Prostate gland (tissue), 2 donors: Measurements from ENCODE around the gene RRP36. TPM values are rescaled to one million over a fixed set of nuclear protein-coding genes. Genes with fewer than 3 reads are reported as not detected.

Source experiments
- DNase-seq: peaks from one replicate; pipeline ENCODE4 v3.0.0-alpha.2; 2019; ENCODE audit warnings: low spot score
- H3K27ac ChIP-seq, 2 donors: fragments of 200-600 bp; sonication (generic); 2 replicates each; pipeline ENCODE4 v1.5.1; 2017 to 2019
- H3K27me3 ChIP-seq: fragments of 200-600 bp; sonication (generic); replicated peaks from 2 replicates; pipeline ENCODE4 v1.5.1; 2019; ENCODE audit not compliant: insufficient read depth
- H3K36me3 ChIP-seq, 2 donors: fragments of 200-600 bp; sonication (generic); 1 replicate in 1 of 2; 2 replicates in 1 of 2; pipeline versions ENCODE4 v1.5.1 to v1.8.1; 2017 to 2019
- H3K4me1 ChIP-seq: fragments of 200-600 bp; sonication (generic); replicated peaks from 2 replicates; pipeline ENCODE4 v1.5.1; 2019
- H3K4me3 ChIP-seq, 2 donors: fragments of 200-600 bp; sonication (generic); 2 replicates each; pipeline ENCODE4 v1.5.1; 2017 to 2019
- H3K9me3 ChIP-seq: fragments of 200-600 bp; sonication (generic); 2 replicates; pipeline ENCODE4 v1.5.1; 2017
- POLR2A ChIP-seq: fragments of 450-650 bp; IDR thresholded peaks from one replicate; pipeline ENCODE4 v1.6.1; 2016; ENCODE audit warnings: antibody characterized with exemption, mild to moderate bottlenecking
- POLR2AphosphoS5 ChIP-seq: sonication (generic); formaldehyde crosslinking; IDR thresholded peaks from one replicate; pipeline ENCODE4 v1.6.1; 2017; ENCODE audit warnings: antibody characterized with exemption
- WGBS: methylation state at CpG from one replicate; pipeline ENCODE4 v1.1.5; 2018; 5-methylcytosine and 5-hydroxymethylcytosine counted together
- intact Hi-C: fragments of 100-400 bp; cut with DNase I; formaldehyde crosslinking; loops from one replicate; pipeline ENCODE4 v1.14.2; 2022
- total RNA-seq, 2 donors: library from RNA; depleted of rRNA; stranded (reverse); fragments of >200 nt; gene quantifications; one replicate each; pipeline ENCODE4 v1.1.0, GENCODE V29; 2016
- TF ChIP-seq, protein P1 (sequence below), 4 experiments: fragments of 200-600 bp in 2 of 4; fragments of 450-650 bp in 2 of 4; sonication (generic) in 2 of 4; IDR thresholded peaks; 1 replicate in 3 of 4; 2 replicates in 1 of 4; pipeline ENCODE4 v1.5.1; 2016 to 2019; ENCODE audit warnings: antibody characterized with exemption in 4 of 4, mild to moderate bottlenecking in 2 of 4, moderate library complexity in 2 of 4

RRP36 gene
- total RNA-seq, 2 donors from 2014 or later = 45.1 to 50.8 TPM

DNA sequence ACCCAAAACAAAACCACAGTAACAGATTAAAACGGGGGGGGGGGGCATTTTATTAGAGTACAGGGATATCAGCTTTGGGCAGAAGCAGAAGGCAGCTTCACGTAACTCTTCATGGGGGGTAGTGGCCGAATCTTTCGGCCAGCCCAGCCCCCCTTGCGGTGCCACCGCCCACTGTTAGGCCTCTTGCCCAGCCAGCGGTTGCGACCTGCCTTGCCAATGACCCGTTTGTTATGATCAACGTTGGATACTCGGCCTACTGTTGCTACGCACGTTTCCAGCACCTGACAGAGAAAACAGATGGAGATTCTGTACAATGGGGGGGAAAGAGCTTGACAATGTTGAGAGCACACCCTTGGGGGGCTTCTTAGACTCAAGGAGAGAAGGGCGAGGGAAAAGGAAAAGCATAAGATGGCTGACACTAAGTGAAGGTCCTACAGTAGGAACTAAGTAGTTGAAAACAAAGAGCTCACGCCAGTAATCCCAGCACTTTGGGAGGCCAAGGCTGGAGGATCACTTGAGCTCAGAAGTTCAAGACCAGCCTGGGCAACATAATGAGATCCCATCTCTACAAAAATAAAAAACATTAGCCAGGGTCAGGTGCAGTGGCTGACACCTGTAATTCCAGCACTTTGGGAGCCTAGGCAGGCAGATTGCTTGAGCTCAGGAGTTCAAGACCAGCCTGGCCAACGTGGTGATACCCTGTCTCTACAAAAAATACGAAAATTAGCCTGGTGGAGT, 33.0 kb downstream of the RRP36 start:
- intact Hi-C loops = no loop called here
- Histone ChIP-seq H3K9me3 (no peaks in the 10 kb centered on the region), H3K36me3 (peaks cover 0 to 6% of the 10 kb centered on the region in 2 donors), H3K27me3 (no peaks in the 10 kb centered on the region), H3K4me3 (peak overlapping the region; percentile 57 to 69), H3K4me1 (peaks cover 17% of the 10 kb centered on the region), H3K27ac (peak overlapping the region; percentile 80 to 86)
- TF ChIP-seq POLR2A (no peak), POLR2AphosphoS5 (no peak)
- TF ChIP-seq, protein P1, sequence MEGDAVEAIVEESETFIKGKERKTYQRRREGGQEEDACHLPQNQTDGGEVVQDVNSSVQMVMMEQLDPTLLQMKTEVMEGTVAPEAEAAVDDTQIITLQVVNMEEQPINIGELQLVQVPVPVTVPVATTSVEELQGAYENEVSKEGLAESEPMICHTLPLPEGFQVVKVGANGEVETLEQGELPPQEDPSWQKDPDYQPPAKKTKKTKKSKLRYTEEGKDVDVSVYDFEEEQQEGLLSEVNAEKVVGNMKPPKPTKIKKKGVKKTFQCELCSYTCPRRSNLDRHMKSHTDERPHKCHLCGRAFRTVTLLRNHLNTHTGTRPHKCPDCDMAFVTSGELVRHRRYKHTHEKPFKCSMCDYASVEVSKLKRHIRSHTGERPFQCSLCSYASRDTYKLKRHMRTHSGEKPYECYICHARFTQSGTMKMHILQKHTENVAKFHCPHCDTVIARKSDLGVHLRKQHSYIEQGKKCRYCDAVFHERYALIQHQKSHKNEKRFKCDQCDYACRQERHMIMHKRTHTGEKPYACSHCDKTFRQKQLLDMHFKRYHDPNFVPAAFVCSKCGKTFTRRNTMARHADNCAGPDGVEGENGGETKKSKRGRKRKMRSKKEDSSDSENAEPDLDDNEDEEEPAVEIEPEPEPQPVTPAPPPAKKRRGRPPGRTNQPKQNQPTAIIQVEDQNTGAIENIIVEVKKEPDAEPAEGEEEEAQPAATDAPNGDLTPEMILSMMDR (IDR thresholded peaks at IDR 0.05) = no peak
- no peak for DNase-seq
- WGBS = 60% methylated on average over 17 of the region's 17 CpGs

DNA sequence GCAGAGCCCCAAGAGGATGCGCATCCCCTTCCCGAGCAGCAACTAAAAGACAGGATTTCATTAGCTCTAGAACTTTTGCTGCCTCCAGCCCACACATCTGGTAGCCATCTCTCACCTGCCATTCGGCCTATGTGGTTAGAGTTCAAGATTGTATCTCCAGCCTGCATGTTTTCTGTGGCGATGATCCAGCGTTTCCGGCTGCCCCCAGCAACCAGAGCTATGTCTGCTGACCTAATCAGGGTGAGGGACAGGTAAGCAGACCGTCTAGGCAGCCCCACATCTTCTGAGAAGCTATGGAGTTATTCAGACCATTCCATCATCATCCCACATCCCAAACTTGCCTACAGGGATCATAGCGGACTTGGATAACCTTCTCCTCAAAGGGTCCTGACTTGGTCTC, 34.5 kb downstream of the RRP36 start:
- Histone ChIP-seq H3K4me1 (peaks cover 22% of the 10 kb centered on the region), H3K4me3 (no peak overlapping the region), H3K36me3 (peaks cover 0 to 6% of the 10 kb centered on the region in 2 donors), H3K27ac (no peak overlapping the region), H3K9me3 (no peaks in the 10 kb centered on the region), H3K27me3 (no peaks in the 10 kb centered on the region)
- intact Hi-C loops = no loop called here
- DNase-seq = no peak
- TF ChIP-seq, protein P1 (IDR thresholded peaks at IDR 0.05) = no peak
- TF ChIP-seq POLR2AphosphoS5 (no peak), POLR2A (no peak)
- WGBS = 79% methylated on average over 8 of the region's 8 CpGs

DNA sequence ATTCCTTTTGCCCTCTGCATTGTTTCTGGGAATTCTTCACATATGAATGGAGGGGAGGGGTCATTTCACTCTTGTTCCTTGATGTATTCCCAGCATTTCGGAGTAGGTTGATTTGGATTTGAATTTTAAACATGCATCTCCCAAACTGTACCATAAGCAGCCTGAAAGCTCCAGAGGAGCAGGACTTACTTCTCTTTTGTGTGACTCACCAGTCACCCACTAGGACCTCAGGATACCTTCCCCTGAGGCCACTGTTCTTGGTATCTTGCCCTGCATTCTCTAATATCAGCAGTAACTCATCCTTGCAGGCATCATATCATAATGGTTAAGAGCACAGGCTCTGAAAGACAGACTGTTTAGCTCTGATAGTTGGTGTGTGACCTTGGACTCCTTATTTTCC, 37.1 kb downstream of the RRP36 start:
- Histone ChIP-seq H3K4me1 (peaks cover 16% of the 10 kb centered on the region), H3K4me3 (peak overlapping the region; percentile 62 to 91), H3K9me3 (no peaks in the 10 kb centered on the region), H3K27ac (peak overlapping the region; percentile 92), H3K36me3 (peaks cover 0 to 6% of the 10 kb centered on the region in 2 donors), H3K27me3 (no peaks in the 10 kb centered on the region)
- no peak for DNase-seq
- no peak for TF ChIP-seq POLR2A
- TF ChIP-seq, protein P1 (IDR thresholded peaks at IDR 0.05) = no peak
- TF ChIP-seq POLR2AphosphoS5 = no peak
- intact Hi-C loops = no loop called here
- WGBS = 56% methylated on average over 1 of the region's 1 CpG

DNA sequence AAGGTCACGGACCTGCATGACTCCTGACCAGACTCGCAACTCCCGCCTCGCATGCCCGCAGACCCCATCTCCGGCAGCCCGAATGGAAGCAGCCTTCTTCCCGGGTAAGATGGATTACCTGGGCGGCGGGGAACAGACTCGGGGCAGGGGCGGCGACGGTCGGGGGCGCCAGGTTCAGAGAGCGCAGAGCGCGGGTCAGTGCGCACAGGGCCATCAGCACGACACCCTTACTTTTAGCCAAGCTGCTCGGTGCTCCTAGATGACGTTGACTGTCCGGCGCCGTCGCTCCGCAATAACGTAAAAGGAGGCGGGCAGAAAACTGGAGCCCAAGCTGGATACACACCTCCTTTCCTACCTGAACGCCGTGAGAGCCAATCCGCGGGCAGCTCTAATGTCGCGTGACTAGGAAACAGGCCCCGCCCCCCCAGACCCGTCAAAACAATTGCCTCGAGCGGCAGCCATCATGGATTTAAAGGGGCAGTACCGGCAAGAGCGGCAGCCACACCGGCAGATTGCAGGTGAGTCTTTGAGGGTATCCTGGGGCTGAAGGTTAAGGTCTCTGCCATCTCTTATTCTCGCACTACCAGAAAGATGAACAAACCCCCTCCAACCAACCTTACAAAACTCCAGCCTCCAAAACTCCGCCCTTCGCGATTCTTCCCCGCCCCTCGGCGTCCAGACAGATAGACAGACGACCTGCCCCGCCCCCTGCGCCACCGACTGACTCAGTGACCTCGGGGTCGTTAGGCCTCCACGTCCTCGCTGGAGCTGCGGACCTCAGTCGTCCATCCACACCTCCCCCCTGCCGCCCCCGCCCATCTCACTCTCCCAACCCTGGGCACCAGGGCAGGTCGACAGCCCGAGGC, 38.0 kb downstream of the RRP36 start, which contains the start of the genes KLC4 and MRPL2:
Gene KLC4, plus strand, starts transcription at position 464 of the 866 bp plus-strand sequence. CDS start 1,705 bp downstream, outside the sequence.
Gene MRPL2, minus strand, starts transcription at position 267 of the 866 bp plus-strand sequence. Its CDS starts 53 bp downstream, at position 214.
- Histone ChIP-seq H3K27ac (peak within 1 kb of the TSS; percentile 92), H3K9me3 (no peaks in the 10 kb centered on the region), H3K4me1 (peaks cover 16% of the 10 kb centered on the region), H3K4me3 (peak within 1 kb of the TSS; percentile 62 to 91), H3K36me3 (peaks cover 0 to 6% of the 10 kb centered on the region in 2 donors), H3K27me3 (no peaks in the 10 kb centered on the region)
- intact Hi-C loops = loop anchor here (10.0 kb wide), 1 partner anchor 45 kb away; the partner anchor contains the start of genes KLHDC3 and MEA1
- WGBS = under 1% methylated on average over 64 of the region's 64 CpGs
- DNase-seq = peak; percentile 99
- TF ChIP-seq POLR2A = peak; percentile 75
- TF ChIP-seq, protein P1 (IDR thresholded peaks at IDR 0.05) = peak in 1 of 4 experiments; percentile 28
- TF ChIP-seq POLR2AphosphoS5 = peak; percentile 97
